PC-3 (cell line): ENCODE measurements around the gene NNT.

ENCODE experiments used
- EZH2 ChIP-seq: fragments of 300-600 bp; sonication (generic); IDR thresholded peaks from one replicate; pipeline ENCODE4 v1.6.1; 2017; ENCODE audit warnings: antibody characterized with exemption, mild to moderate bottlenecking, low read length; ENCODE audit not compliant: unreplicated experiment
- EZH2phosphoT487 ChIP-seq: fragments of 300-600 bp; sonication (generic); IDR thresholded peaks from 2 replicates; pipeline ENCODE4 v1.6.1; 2018; ENCODE audit warnings: mild to moderate bottlenecking, antibody characterized with exemption, low read length, borderline replicate concordance
- TF ChIP-seq, protein P1 (sequence below): fragments of 300-600 bp; sonication (generic); conservative IDR thresholded peaks from 2 replicates; pipeline ENCODE4 v1.5.1; 2017; ENCODE audit warnings: antibody characterized with exemption, low read depth, mild to moderate bottlenecking, low read length

DNA sequence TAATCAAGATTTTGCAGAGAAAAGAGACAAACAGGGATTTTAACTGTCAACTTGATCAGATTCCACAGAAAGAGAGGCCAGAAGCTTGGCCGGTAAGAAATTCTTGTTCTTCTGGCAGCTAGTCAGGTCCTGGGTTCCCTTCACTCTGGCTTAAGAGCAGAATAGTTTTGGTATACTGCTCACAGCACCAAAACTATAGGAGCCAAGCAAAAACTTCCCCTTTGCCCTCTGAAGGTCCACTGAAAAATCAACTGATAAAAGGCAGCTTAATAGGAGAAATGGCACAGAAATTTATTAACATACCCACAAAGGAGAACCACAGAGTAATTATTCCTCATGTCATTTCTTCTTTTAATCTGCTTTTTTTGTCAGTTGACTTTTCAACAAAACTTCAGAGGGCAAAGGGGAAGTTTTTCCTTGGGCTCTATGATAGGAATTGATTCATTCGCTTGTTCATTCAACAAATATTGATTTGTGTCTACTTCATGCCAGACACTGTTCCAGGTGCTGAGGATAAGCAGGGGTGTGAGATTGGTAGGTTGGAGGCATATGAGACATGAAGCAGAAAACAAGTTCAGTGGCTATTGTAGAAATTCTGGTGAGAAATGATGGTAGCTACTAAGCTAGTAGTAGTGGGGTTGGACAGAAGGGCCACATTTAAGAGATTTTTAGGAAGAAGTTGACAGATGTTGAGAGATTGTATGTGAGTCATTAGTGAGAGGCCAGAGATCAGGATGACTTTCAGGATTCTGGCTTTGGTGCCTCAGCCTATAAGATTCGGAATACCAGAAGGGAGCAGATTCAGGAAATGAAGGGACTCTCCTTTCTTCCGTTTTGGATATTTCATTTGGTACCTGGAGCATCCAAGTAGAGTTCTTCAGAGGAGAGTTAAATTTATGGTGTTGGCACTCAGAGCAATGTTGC lies 20.6 kb upstream of the NNT start:
- no peak for TF ChIP-seq EZH2phosphoT487
- TF ChIP-seq, protein P1, sequence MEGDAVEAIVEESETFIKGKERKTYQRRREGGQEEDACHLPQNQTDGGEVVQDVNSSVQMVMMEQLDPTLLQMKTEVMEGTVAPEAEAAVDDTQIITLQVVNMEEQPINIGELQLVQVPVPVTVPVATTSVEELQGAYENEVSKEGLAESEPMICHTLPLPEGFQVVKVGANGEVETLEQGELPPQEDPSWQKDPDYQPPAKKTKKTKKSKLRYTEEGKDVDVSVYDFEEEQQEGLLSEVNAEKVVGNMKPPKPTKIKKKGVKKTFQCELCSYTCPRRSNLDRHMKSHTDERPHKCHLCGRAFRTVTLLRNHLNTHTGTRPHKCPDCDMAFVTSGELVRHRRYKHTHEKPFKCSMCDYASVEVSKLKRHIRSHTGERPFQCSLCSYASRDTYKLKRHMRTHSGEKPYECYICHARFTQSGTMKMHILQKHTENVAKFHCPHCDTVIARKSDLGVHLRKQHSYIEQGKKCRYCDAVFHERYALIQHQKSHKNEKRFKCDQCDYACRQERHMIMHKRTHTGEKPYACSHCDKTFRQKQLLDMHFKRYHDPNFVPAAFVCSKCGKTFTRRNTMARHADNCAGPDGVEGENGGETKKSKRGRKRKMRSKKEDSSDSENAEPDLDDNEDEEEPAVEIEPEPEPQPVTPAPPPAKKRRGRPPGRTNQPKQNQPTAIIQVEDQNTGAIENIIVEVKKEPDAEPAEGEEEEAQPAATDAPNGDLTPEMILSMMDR, result no peak
- no peak for TF ChIP-seq EZH2
